WTC11 (cell line): ENCODE data around the gene OR4D2.

Experiments used
- CTCF ChIP-seq: fragments of 200-600 bp; IDR thresholded peaks from 2 replicates; pipeline ENCODE4 v1.8.0; 2022; ENCODE audit warnings: antibody characterized with exemption
- FOXK1 ChIP-seq: sonication (generic); formaldehyde crosslinking; IDR thresholded peaks from 2 replicates; pipeline ENCODE4 v1.8.0; 2022; ENCODE audit warnings: mild to moderate bottlenecking, moderate library complexity, missing genetic modification reagents
- HMGXB4 ChIP-seq: sonication (generic); formaldehyde crosslinking; IDR thresholded peaks from 2 replicates; pipeline ENCODE4 v1.8.1; 2023; ENCODE audit warnings: mild to moderate bottlenecking, moderate library complexity, missing genetic modification reagents
- JUN ChIP-seq: sonication (generic); formaldehyde crosslinking; IDR thresholded peaks from 2 replicates; pipeline ENCODE4 v1.8.0; 2023; ENCODE audit warnings: mild to moderate bottlenecking, missing genetic modification reagents
- MAX ChIP-seq: sonication (generic); formaldehyde crosslinking; IDR thresholded peaks from 2 replicates; pipeline ENCODE4 v1.8.0; 2022; ENCODE audit warnings: mild to moderate bottlenecking, missing genetic modification reagents

GRCh38 chr17:58189436-58190146, 22.8 kb downstream of the OR4D2 start:
- TF ChIP-seq HMGXB4 (CRISPR knock-in tag) (no peak), FOXK1 (CRISPR knock-in tag) (no peak), MAX (CRISPR knock-in tag) (no peak), JUN (no peak), CTCF (no peak)
